ENCODE measurements around the gene GGA1.
A peak's percentile ranks its signal among the peaks of the same experiment; 100 is the strongest.
"Not testable (repeated sequence)": the region's sequence is repeated elsewhere in the genome, so short reads cannot be mapped to it uniquely, and the experiment has no call there.

The GGA1 gene

GRCh38 chr22:37609240-37610152 lies 862 bp downstream of the GGA1 start:
- peak; percentile 26 for DNase-seq

- DNase-seq: not testable (repeated sequence)
Measured at GRCh38 chr22:37610153-37610475, 1.5 kb downstream of the GGA1 start.

GRCh38 chr22:37610480-37611129 lies 2.0 kb downstream of the GGA1 start:
- DNase-seq: no peak

GRCh38 chr22:37611207-37611606 lies 2.6 kb downstream of the GGA1 start:
- DNase-seq: no peak

- DNase-seq: no peak
Measured at GRCh38 chr22:37616201-37617083, 7.8 kb downstream of the GGA1 start.

GRCh38 chr22:37617431-37617830 lies 8.8 kb downstream of the GGA1 start:
- DNase-seq: no peak

GRCh38 chr22:37618072-37618656 lies 9.5 kb downstream of the GGA1 start:
- no peak for DNase-seq

GRCh38 chr22:37618674-37619073 lies 10.0 kb downstream of the GGA1 start:
- DNase-seq: no peak

GRCh38 chr22:37619991-37620390 lies 11.4 kb downstream of the GGA1 start:
- DNase-seq: no peak

GRCh38 chr22:37621352-37621860 lies 12.8 kb downstream of the GGA1 start:
- no peak for DNase-seq

- peak; percentile 55 for DNase-seq
Measured at GRCh38 chr22:37623075-37624016, 14.7 kb downstream of the GGA1 start.

- no peak for DNase-seq
Measured at GRCh38 chr22:37624017-37624365, 15.4 kb downstream of the GGA1 start.

- no peak for DNase-seq
Measured at GRCh38 chr22:37624876-37625275, 16.2 kb downstream of the GGA1 start.

- no peak for DNase-seq
Measured at GRCh38 chr22:37625737-37626136, 17.1 kb downstream of the GGA1 start.

- DNase-seq: no peak
Measured at GRCh38 chr22:37626144-37626543, 17.5 kb downstream of the GGA1 start.

- no peak for DNase-seq
Measured at GRCh38 chr22:37626556-37627075, 18.0 kb downstream of the GGA1 start.

GRCh38 chr22:37627121-37627520 lies 18.5 kb downstream of the GGA1 start:
- no peak for DNase-seq

- no peak for DNase-seq
Measured at GRCh38 chr22:37627545-37627944, 18.9 kb downstream of the GGA1 start.

GRCh38 chr22:37628830-37629229 lies 20.2 kb downstream of the GGA1 start:
- DNase-seq: no peak

- DNase-seq: no peak
Measured at GRCh38 chr22:37629928-37630327, 21.3 kb downstream of the GGA1 start.

GRCh38 chr22:37630839-37631435 lies 22.3 kb downstream of the GGA1 start:
- DNase-seq: no peak
